HepG2 (cell line): ENCODE results near the gene HS3ST1. TPM values are rescaled to one million over a fixed set of nuclear protein-coding genes. Genes with fewer than 3 reads are reported as not detected.

Experiments
- ATAC-seq: fragments of 200-7000 bp; cut with Tn5 transposase; 3 replicates; pipeline ENCODE4 v1.9.1; 2020; ENCODE audit warnings: mild to moderate bottlenecking, moderate library complexity
- BruUV-seq: library from RNA; stranded (reverse); fragments of 400-500 nt; replicated peaks from 2 replicates; lab custom pipeline; 2021; lab: Mats Ljungman, UMichigan
- CTCF ChIA-PET: fragments of 300-600 bp; formaldehyde crosslinking; extraction: SDS; loops from one replicate; lab custom pipeline; 2021; ENCODE audit warnings: low total read pairs, inconsistent platforms, low intra/inter-chr PET ratio; lab: Yijun Ruan, JAX
- POLR2A ChIA-PET: fragments of 350-600 bp; sonication (Branson Sonifier 250); formaldehyde crosslinking; loops from one replicate; lab custom pipeline; 2020; ENCODE audit warnings: antibody characterized with exemption, inconsistent platforms; lab: Yijun Ruan, JAX
- DNase-seq: peaks from one replicate; pipeline ENCODE4 v3.0.0-alpha.2; 2015; ENCODE audit warnings: low spot score
- FAIRE-seq: peaks from 3 replicates; lab custom pipeline; 2011; peaks lifted over from hg19 to GRCh38; lab: Jason Lieb, UNC
- H2AFZ ChIP-seq: one replicate; pipeline ENCODE4 v1.6.1; 2011; ENCODE audit warnings: low read length, inconsistent platforms
- H3K27ac ChIP-seq: fragments of 300-600 bp; 3 replicates; pipeline ENCODE4 v1.8.0; 2011; ENCODE audit warnings: mixed run types, mild to moderate bottlenecking, mixed read lengths, low read length, inconsistent platforms; ENCODE audit not compliant: insufficient read depth; ENCODE audit errors: extremely low read length
- H3K27me3 ChIP-seq, 2 experiments: fragments of 200-600 bp in 1 of 2; 2 replicates in 1 of 2; 3 replicates in 1 of 2; pipeline versions ENCODE4 v1.6.0 to v1.8.0; 2011; ENCODE audit warnings: low read length in 2 of 2, mild to moderate bottlenecking in 2 of 2, moderate library complexity in 2 of 2, inconsistent platforms in 1 of 2; ENCODE audit not compliant: insufficient read depth in 2 of 2, control insufficient read depth in 1 of 2
- H3K36me3 ChIP-seq, 2 experiments: fragments of 200-600 bp in 1 of 2; replicated peaks in 1 of 2; 2 replicates in 1 of 2; 3 replicates in 1 of 2; pipeline versions ENCODE4 v1.5.1 to v1.8.0; 2011; ENCODE audit warnings: low read length in 2 of 2, inconsistent platforms in 1 of 2; ENCODE audit not compliant: insufficient read depth in 2 of 2, control insufficient read depth in 1 of 2
- H3K4me1 ChIP-seq: 2 replicates; pipeline ENCODE4 v1.5.1; 2012; ENCODE audit warnings: low read length, inconsistent platforms; ENCODE audit not compliant: insufficient read depth
- H3K4me2 ChIP-seq: 2 replicates; pipeline ENCODE4 v1.6.0; 2011; ENCODE audit warnings: low read depth, low read length, inconsistent platforms
- H3K4me3 ChIP-seq, 3 experiments: fragments of 200-600 bp in 1 of 3; sonication (generic), shearing (Covaris generic) in 1 of 3; replicated peaks in 1 of 3; 2 replicates each; pipeline ENCODE4 v1.5.1; 2011 to 2016; ENCODE audit warnings: low read length in 3 of 3, inconsistent platforms in 2 of 3, low read depth in 2 of 3, mild to moderate bottlenecking in 2 of 3, control low read depth in 1 of 3, mixed read lengths in 1 of 3; ENCODE audit not compliant: insufficient read depth in 1 of 3
- H3K79me2 ChIP-seq: one replicate; pipeline ENCODE4 v1.6.1; 2011; ENCODE audit warnings: low read length, inconsistent platforms; ENCODE audit not compliant: insufficient read depth
- H3K9ac ChIP-seq: 2 replicates; pipeline ENCODE4 v1.6.0; 2011; ENCODE audit warnings: mild to moderate bottlenecking, low read depth, low read length, inconsistent platforms; ENCODE audit not compliant: insufficient read depth
- H3K9me3 ChIP-seq: 2 replicates; pipeline ENCODE4 v1.5.1; 2012; ENCODE audit warnings: mild to moderate bottlenecking, low read length
- H4K20me1 ChIP-seq: 2 replicates; pipeline ENCODE4 v1.6.0; 2011; ENCODE audit warnings: inconsistent platforms, mild to moderate bottlenecking, low read length, moderate library complexity; ENCODE audit not compliant: insufficient read depth
- CSRNP1 ChIP-seq: sonication (generic); formaldehyde crosslinking; IDR thresholded peaks from 2 replicates; pipeline ENCODE4 v1.8.1; 2023; ENCODE audit warnings: mild to moderate bottlenecking, missing genetic modification reagents
- MAX ChIP-seq: IDR thresholded peaks from 2 replicates; pipeline ENCODE4 v1.6.1; 2012; ENCODE audit warnings: inconsistent platforms
- MAZ ChIP-seq, 2 experiments: sonication (generic) in 1 of 2; formaldehyde crosslinking in 1 of 2; IDR thresholded peaks; 2 replicates each; pipeline versions ENCODE4 v1.5.0 to v1.6.1; 2012 to 2020; ENCODE audit warnings: low read depth in 2 of 2, mild to moderate bottlenecking in 2 of 2, borderline replicate concordance in 1 of 2, improper control_type of control experiment in 1 of 2, low read length in 1 of 2, missing genetic modification reagents in 1 of 2, moderate library complexity in 1 of 2
- NFE2L2 ChIP-seq: fragments of 150-350 bp; IDR thresholded peaks from 2 replicates; pipeline ENCODE4 v1.6.1; 2014; ENCODE audit warnings: low read length
- REL ChIP-seq: sonication (generic); formaldehyde crosslinking; conservative IDR thresholded peaks from 2 replicates; pipeline ENCODE4 v1.8.0; 2022; ENCODE audit warnings: mild to moderate bottlenecking, missing genetic modification reagents, moderate library complexity
- TP53 ChIP-seq: sonication (generic); formaldehyde crosslinking; conservative IDR thresholded peaks from 2 replicates; pipeline ENCODE4 v1.4.0; 2020; ENCODE audit warnings: missing genetic modification reagents
- XRCC5 ChIP-seq: fragments of 200-400 bp; formaldehyde crosslinking; optimal IDR thresholded peaks from 2 replicates; pipeline ENCODE3; 2017; ENCODE audit warnings: mild to moderate bottlenecking, low read length
- ZBTB26 ChIP-seq: IDR thresholded peaks from 2 replicates; pipeline ENCODE4 v1.6.1; 2016; ENCODE audit warnings: missing compliant biosample characterization, missing genetic modification reagents, borderline replicate concordance
- ZNF44 ChIP-seq: sonication (generic); formaldehyde crosslinking; IDR thresholded peaks from 2 replicates; pipeline ENCODE4 v1.5.1; 2020; ENCODE audit warnings: mild to moderate bottlenecking, missing genetic modification reagents
- ZNF513 ChIP-seq: sonication (generic); formaldehyde crosslinking; conservative IDR thresholded peaks from 2 replicates; pipeline ENCODE4 v1.5.0; 2020; ENCODE audit warnings: missing genetic modification reagents
- ZNF768 ChIP-seq: sonication (generic); formaldehyde crosslinking; IDR thresholded peaks from 2 replicates; pipeline ENCODE4 v1.4.0; 2020; ENCODE audit warnings: missing genetic modification reagents
- ZSCAN22 ChIP-seq: sonication (generic); formaldehyde crosslinking; IDR thresholded peaks from 2 replicates; pipeline ENCODE4 v1.4.0; 2020; ENCODE audit warnings: mild to moderate bottlenecking, missing genetic modification reagents
- WGBS: methylation state at CpG from one replicate; pipeline ENCODE4 v1.1.6; 2017; ENCODE audit warnings: low lambda C conversion rate; 5-methylcytosine and 5-hydroxymethylcytosine counted together
- in situ Hi-C: cut with HindIII; loops from 2 replicates; pipeline ENCODE4 v1.10.0; 2017; ENCODE audit warnings: low pct_unique_long_range_greater_than_20kb; ENCODE audit not compliant: extremely low pct_ligation_motif_present
- intact Hi-C: fragments of 100-400 bp; cut with micrococcal nuclease; formaldehyde crosslinking; loops from one replicate; pipeline ENCODE4 v1.10.0; 2022; ENCODE audit not compliant: unreplicated experiment
- polyA plus RNA-seq, 8 experiments: library from polyadenylated mRNA; depleted of rRNA in 3 of 8; stranded (reverse) in 7 of 8; unstranded in 1 of 8; fragments of >200 nt; fragmentation: Illumina TruSeq in 4 of 8; extraction: Trizol in 4 of 8; gene quantifications; 2 replicates each; pipeline versions ENCODE4 v1.2.1 to v1.2.3, GENCODE V29; 2011 to 2016; ENCODE audit warnings: low read depth in 4 of 8, missing spikeins in 1 of 8, mixed read lengths in 1 of 8; ENCODE audit not compliant: insufficient read depth in 1 of 8
- total RNA-seq, 5 experiments: library from RNA; depleted of rRNA; stranded (reverse); fragments of >200 nt; fragmentation: Illumina TruSeq; extraction: Trizol; gene quantifications; 2 replicates each; pipeline ENCODE4 v1.2.3, GENCODE V29; 2016; ENCODE audit warnings: low read depth in 1 of 5

HS3ST1 gene
- total and polyA plus RNA-seq, 2 of the 13 experiments (the other 11 are each of a cell fraction or from before 2014, with no cell fraction given), result not detected

- Histone ChIP-seq H2AFZ (no peak overlapping the region), H3K4me1 (no peaks in the 10 kb centered on the region), H3K9me3 (no peaks in the 10 kb centered on the region), H3K27me3 (no peaks in the 10 kb centered on the region), H4K20me1 (no peaks in the 10 kb centered on the region), H3K27ac (no peak overlapping the region), H3K4me3 (no peak overlapping the region), H3K36me3 (no peaks in the 10 kb centered on the region), H3K9ac (no peak overlapping the region), H3K79me2 (no peaks in the 10 kb centered on the region), H3K4me2 (no peak overlapping the region)
- in situ Hi-C loops (loop anchor here (25.0 kb wide), 1 partner anchor 1168 kb away; no protein-coding TSS in a partner anchor), intact Hi-C loops (no loop called here)
- ATAC-seq, result no peak
- BruUV-seq, result no TSS peak
- WGBS, result 0% methylated on average over 4 of the region's 4 CpGs
- TF ChIP-seq ZNF513 (CRISPR knock-in tag) (no peak), TP53 (no peak), ZNF768 (no peak), MAX (no peak), NFE2L2 (no peak), ZSCAN22 (CRISPR knock-in tag) (no peak), XRCC5 (no peak), REL (CRISPR knock-in tag) (no peak), MAZ (IDR thresholded peaks at IDR 0.05; ENCODE audit: borderline replicate concordance, low read depth, low read length) (no peak), MAZ (CRISPR knock-in tag; IDR thresholded peaks at IDR 0.05; ENCODE audit: low read depth) (no peak), CSRNP1 (CRISPR knock-in tag) (no peak), ZBTB26 (CRISPR knock-in tag) (no peak), ZNF44 (CRISPR knock-in tag) (no peak)
- ChIA-PET CTCF (no interaction called here), POLR2A (no interaction called here)
- no peak for FAIRE-seq
- no peak for DNase-seq
These were observed 40.2 kb upstream of the HS3ST1 start for GRCh38 chr4:11468901-11469300.
